Karpas-422 (cell line): ENCODE measurements around the gene OOEP. TPM values are rescaled to one million over a fixed set of nuclear protein-coding genes. Genes with fewer than 3 reads are reported as not detected.

ENCODE experiments used
- DNase-seq: peaks from one replicate; pipeline ENCODE4 v3.0.0-alpha.2; 2015
- H2AFZ ChIP-seq: fragments of 200-600 bp; sonication (generic); 2 replicates; pipeline ENCODE4 v1.6.1; 2014; ENCODE audit warnings: antibody characterized with exemption, low read length, mixed read lengths
- H3K27ac ChIP-seq: fragments of 200-600 bp; sonication (generic); 2 replicates; pipeline ENCODE4 v1.5.1; 2014; ENCODE audit warnings: mild to moderate bottlenecking, low read length, moderate library complexity
- H3K27me3 ChIP-seq: fragments of 200-600 bp; sonication (generic); 2 replicates; pipeline ENCODE4 v1.6.1; 2014; ENCODE audit warnings: low read length, mixed read lengths
- H3K36me3 ChIP-seq: fragments of 200-600 bp; sonication (generic); 2 replicates; pipeline ENCODE4 v1.6.1; 2014; ENCODE audit warnings: low read length, mixed read lengths; ENCODE audit not compliant: insufficient read depth
- H3K4me1 ChIP-seq: fragments of 200-600 bp; sonication (generic); 2 replicates; pipeline ENCODE4 v1.6.1; 2014; ENCODE audit warnings: mild to moderate bottlenecking, low read length, mixed read lengths
- H3K4me2 ChIP-seq: fragments of 200-600 bp; sonication (generic); 2 replicates; pipeline ENCODE4 v1.6.1; 2014; ENCODE audit warnings: low read length, low read depth, mild to moderate bottlenecking; ENCODE audit not compliant: poor library complexity, severe bottlenecking
- H3K4me3 ChIP-seq: fragments of 200-600 bp; sonication (generic); 2 replicates; pipeline ENCODE4 v1.5.1; 2014; ENCODE audit warnings: mild to moderate bottlenecking, antibody characterized with exemption, low read length, mixed read lengths
- H3K79me2 ChIP-seq: fragments of 200-600 bp; sonication (generic); 2 replicates; pipeline ENCODE4 v1.6.1; 2014; ENCODE audit warnings: mild to moderate bottlenecking, low read length, mixed read lengths
- H3K9ac ChIP-seq: fragments of 200-600 bp; sonication (generic); 2 replicates; pipeline ENCODE4 v1.6.0; 2014; ENCODE audit warnings: low read length
- H3K9me2 ChIP-seq: fragments of 200-600 bp; sonication (generic), shearing (Covaris generic); replicated peaks from 2 replicates; pipeline ENCODE4 v1.6.0; 2014; ENCODE audit warnings: mild to moderate bottlenecking, low read length, moderate library complexity; ENCODE audit not compliant: insufficient read depth
- H3K9me3 ChIP-seq: fragments of 300-700, 200-600 bp; sonication (generic); 2 replicates; pipeline ENCODE4 v1.6.1; 2014; ENCODE audit warnings: low read length, mixed read lengths
- H4K20me1 ChIP-seq: fragments of 200-600 bp; sonication (generic); 2 replicates; pipeline ENCODE4 v1.6.1; 2014; ENCODE audit warnings: mild to moderate bottlenecking, antibody characterized with exemption, low read length, low read depth; ENCODE audit not compliant: insufficient read depth
- total RNA-seq: library from RNA; depleted of rRNA; stranded (reverse); fragments of >200 nt; shearing (Covaris generic); gene quantifications from 2 replicates; pipeline ENCODE4 v1.2.3, GENCODE V29; 2014; ENCODE audit warnings: low replicate concordance

OOEP gene
- total RNA-seq, 1 experiment from 2014 or later, result not detected

- no peaks in the 10 kb centered on the region for H3K4me1 ChIP-seq
- no peaks in the 10 kb centered on the region for H3K9me3 ChIP-seq
- H3K4me3 ChIP-seq, result no peak overlapping the region
These were observed 5.5 kb upstream of the OOEP start for GRCh38 chr6:73375216-73375615.

GRCh38 chr6:73372516-73372915, 2.8 kb upstream of the OOEP start:
- no peak overlapping the region for H3K4me3 ChIP-seq
- H3K79me2 ChIP-seq, result no peaks in the 10 kb centered on the region
- no peaks in the 10 kb centered on the region; the same call in 1 of the 2 replicates for H3K36me3 ChIP-seq
- no peak overlapping the region for H2AFZ ChIP-seq
- H3K9me2 ChIP-seq, result no peaks in the 10 kb centered on the region
- no peaks in the 10 kb centered on the region for H3K4me1 ChIP-seq
- H3K27ac ChIP-seq, result no peak overlapping the region
- H3K9me3 ChIP-seq, result no peaks in the 10 kb centered on the region
- no peaks in the 10 kb centered on the region for H4K20me1 ChIP-seq
- H3K9ac ChIP-seq, result no peak overlapping the region
- H3K4me2 ChIP-seq, result no peak overlapping the region
- H3K27me3 ChIP-seq, result no peaks in the 10 kb centered on the region
- no peak for DNase-seq

More at GRCh38 chr6:73375216-73375615, 5.5 kb upstream of the OOEP start:
- Histone ChIP-seq H2AFZ (no peak overlapping the region), H3K27ac (no peak overlapping the region), H3K9ac (no peak overlapping the region), H3K79me2 (no peaks in the 10 kb centered on the region), H4K20me1 (no peaks in the 10 kb centered on the region), H3K36me3 (no peaks in the 10 kb centered on the region; the same call in 1 of the 2 replicates), H3K4me2 (no peak overlapping the region), H3K9me2 (no peaks in the 10 kb centered on the region), H3K27me3 (no peaks in the 10 kb centered on the region)
- DNase-seq, result no peak

GRCh38 chr6:73371984-73372383, 2.3 kb upstream of the OOEP start:
- no peaks in the 10 kb centered on the region for H3K4me1 ChIP-seq
- DNase-seq, result no peak
- H3K36me3 ChIP-seq, result no peaks in the 10 kb centered on the region; the same call in 1 of the 2 replicates
- H2AFZ ChIP-seq, result no peak overlapping the region
- no peaks in the 10 kb centered on the region for H3K79me2 ChIP-seq
- H3K27me3 ChIP-seq, result no peaks in the 10 kb centered on the region
- H3K9ac ChIP-seq, result no peak overlapping the region
- H3K27ac ChIP-seq, result no peak overlapping the region
- no peak overlapping the region for H3K4me3 ChIP-seq
- no peaks in the 10 kb centered on the region for H3K9me2 ChIP-seq
- H4K20me1 ChIP-seq, result no peaks in the 10 kb centered on the region
- no peaks in the 10 kb centered on the region for H3K9me3 ChIP-seq
- no peak overlapping the region for H3K4me2 ChIP-seq

GRCh38 chr6:73369157-73369556, 540 bp downstream of the OOEP start:
- no peak for DNase-seq
- no peaks in the 10 kb centered on the region for H3K9me2 ChIP-seq
- H3K79me2 ChIP-seq, result no peaks in the 10 kb centered on the region
- no peaks in the 10 kb centered on the region for H3K4me1 ChIP-seq
- no peaks in the 10 kb centered on the region for H4K20me1 ChIP-seq
- no peak overlapping the region for H3K4me2 ChIP-seq
- H2AFZ ChIP-seq, result no peak overlapping the region
- no peak overlapping the region for H3K4me3 ChIP-seq
- no peak overlapping the region for H3K27ac ChIP-seq
- H3K9me3 ChIP-seq, result no peaks in the 10 kb centered on the region
- H3K36me3 ChIP-seq, result no peaks in the 10 kb centered on the region; the same call in 1 of the 2 replicates
- H3K9ac ChIP-seq, result no peak overlapping the region
- H3K27me3 ChIP-seq, result no peaks in the 10 kb centered on the region

- Histone ChIP-seq H2AFZ (no peak overlapping the region), H3K4me1 (no peaks in the 10 kb centered on the region), H3K9ac (no peak overlapping the region), H4K20me1 (no peaks in the 10 kb centered on the region), H3K9me2 (no peaks in the 10 kb centered on the region), H3K4me2 (no peak overlapping the region), H3K9me3 (no peaks in the 10 kb centered on the region), H3K4me3 (no peak overlapping the region), H3K36me3 (no peaks in the 10 kb centered on the region; the same call in 1 of the 2 replicates), H3K27ac (no peak overlapping the region), H3K79me2 (no peaks in the 10 kb centered on the region), H3K27me3 (no peaks in the 10 kb centered on the region)
- DNase-seq, result no peak
These were observed 1.0 kb downstream of the OOEP start for GRCh38 chr6:73368675-73369074.

- Histone ChIP-seq H2AFZ (no peak overlapping the region), H3K9ac (no peak overlapping the region), H3K27me3 (no peaks in the 10 kb centered on the region), H3K9me3 (no peaks in the 10 kb centered on the region), H4K20me1 (no peaks in the 10 kb centered on the region), H3K4me1 (no peaks in the 10 kb centered on the region), H3K36me3 (no peaks in the 10 kb centered on the region; the same call in 1 of the 2 replicates), H3K9me2 (no peaks in the 10 kb centered on the region), H3K4me3 (no peak overlapping the region), H3K4me2 (no peak overlapping the region), H3K79me2 (no peaks in the 10 kb centered on the region), H3K27ac (no peak overlapping the region)
- no peak for DNase-seq
These were observed 1.8 kb downstream of the OOEP start for GRCh38 chr6:73367761-73368355.

- H4K20me1 ChIP-seq, result no peaks in the 10 kb centered on the region
- no peaks in the 10 kb centered on the region for H3K9me2 ChIP-seq
- no peak overlapping the region for H3K4me3 ChIP-seq
- H3K9me3 ChIP-seq, result no peaks in the 10 kb centered on the region
- no peak overlapping the region for H3K9ac ChIP-seq
- H2AFZ ChIP-seq, result no peak overlapping the region
- H3K27me3 ChIP-seq, result no peaks in the 10 kb centered on the region
- H3K36me3 ChIP-seq, result no peaks in the 10 kb centered on the region
- no peak overlapping the region for H3K27ac ChIP-seq
- no peaks in the 10 kb centered on the region for H3K4me1 ChIP-seq
- H3K4me2 ChIP-seq, result no peak overlapping the region
- DNase-seq, result no peak
- H3K79me2 ChIP-seq, result no peaks in the 10 kb centered on the region
These were observed 5.1 kb downstream of the OOEP start for GRCh38 chr6:73364549-73364948.

- H3K27ac ChIP-seq, result no peak overlapping the region
- no peak overlapping the region for H3K4me2 ChIP-seq
- no peaks in the 10 kb centered on the region for H3K9me3 ChIP-seq
- no peaks in the 10 kb centered on the region for H3K79me2 ChIP-seq
- H3K27me3 ChIP-seq, result no peaks in the 10 kb centered on the region
- H3K4me1 ChIP-seq, result no peaks in the 10 kb centered on the region
- DNase-seq, result no peak
- no peak overlapping the region for H3K4me3 ChIP-seq
- H3K9me2 ChIP-seq, result no peaks in the 10 kb centered on the region
- no peaks in the 10 kb centered on the region for H3K36me3 ChIP-seq
- no peak overlapping the region for H3K9ac ChIP-seq
- H4K20me1 ChIP-seq, result no peaks in the 10 kb centered on the region
- H2AFZ ChIP-seq, result no peak overlapping the region
These were observed 5.6 kb downstream of the OOEP start for GRCh38 chr6:73364121-73364520.
